GM19035 (cell line): ENCODE measurements around the gene LDLRAD4.
A peak's percentile ranks its signal among the peaks of the same experiment; 100 is the strongest.

Experiments used
- ATAC-seq: cut with Tn5 transposase; IDR thresholded peaks from one replicate; pipeline ENCODE4 v1.9.1; 2021; ENCODE audit not compliant: unreplicated experiment

The LDLRAD4 gene

GRCh38 chr18:13620818-13621445 lies 402.4 kb downstream of the LDLRAD4 start:
- no peak for ATAC-seq

- no peak for ATAC-seq
These were observed 402.9 kb downstream of the LDLRAD4 start for GRCh38 chr18:13621446-13621849.

GRCh38 chr18:13621886-13622619 lies 403.5 kb downstream of the LDLRAD4 start:
- ATAC-seq: no peak

GRCh38 chr18:13622751-13623150 lies 404.2 kb downstream of the LDLRAD4 start:
- no peak for ATAC-seq

- ATAC-seq: no peak
These were observed 404.8 kb downstream of the LDLRAD4 start for GRCh38 chr18:13623348-13623747.

GRCh38 chr18:13623871-13624270 lies 405.3 kb downstream of the LDLRAD4 start:
- ATAC-seq: no peak

- ATAC-seq: no peak
These were observed 406.1 kb downstream of the LDLRAD4 start for GRCh38 chr18:13624563-13625237.

GRCh38 chr18:13625355-13625754 lies 406.8 kb downstream of the LDLRAD4 start:
- ATAC-seq: no peak

GRCh38 chr18:13625843-13626543 lies 407.4 kb downstream of the LDLRAD4 start:
- no peak for ATAC-seq

- ATAC-seq: no peak
These were observed 408.0 kb downstream of the LDLRAD4 start for GRCh38 chr18:13626544-13626908.

- no peak for ATAC-seq
These were observed 409.1 kb downstream of the LDLRAD4 start for GRCh38 chr18:13627639-13628038.

- ATAC-seq: no peak
These were observed 409.7 kb downstream of the LDLRAD4 start for GRCh38 chr18:13628211-13628610.

- ATAC-seq: peak; percentile 67
These were observed 411.5 kb downstream of the LDLRAD4 start for GRCh38 chr18:13629841-13630715.

GRCh38 chr18:13630716-13631268 lies 412.2 kb downstream of the LDLRAD4 start:
- ATAC-seq: no peak

- no peak for ATAC-seq
These were observed 415.1 kb downstream of the LDLRAD4 start for GRCh38 chr18:13633700-13634099.

GRCh38 chr18:13635046-13635445 lies 416.5 kb downstream of the LDLRAD4 start:
- ATAC-seq: no peak

- no peak for ATAC-seq
These were observed 420.4 kb downstream of the LDLRAD4 start for GRCh38 chr18:13638719-13639595.

- no peak for ATAC-seq
These were observed 421.8 kb downstream of the LDLRAD4 start for GRCh38 chr18:13640266-13640860.
